Common myeloid progenitor, CD34-positive (primary cell): ENCODE data around the gene LMOD3.
A peak's percentile ranks its signal among the peaks of the same experiment; 100 is the strongest.

Experiments used
- CTCF ChIA-PET: fragments of 350-600 bp; sonication (Branson Sonifier 250); formaldehyde crosslinking; loops from one replicate; lab custom pipeline; 2021; ENCODE audit warnings: antibody characterized with exemption; lab: Charles Lee
- POLR2A ChIA-PET: fragments of 350-600 bp; sonication (Branson Sonifier 250); formaldehyde crosslinking; loops from one replicate; lab custom pipeline; 2021; ENCODE audit warnings: antibody characterized with exemption; lab: Charles Lee
- DNase-seq, 3 donors: peaks; one replicate each; pipeline versions ENCODE4 v3.0.0 to v3.0.0-alpha.2; 2013
- H3K27ac ChIP-seq, 2 experiments: 1 replicate in 1 of 2; 2 replicates in 1 of 2; pipeline ENCODE4 v1.7.0; 2013; ENCODE audit warnings: inconsistent platforms in 2 of 2, low read length in 2 of 2, mild to moderate bottlenecking in 2 of 2, low read depth in 1 of 2, moderate library complexity in 1 of 2; ENCODE audit not compliant: severe bottlenecking in 2 of 2, insufficient read depth in 1 of 2, poor library complexity in 1 of 2
- H3K27me3 ChIP-seq, 5 experiments: replicated peaks in 2 of 5; 1 replicate in 3 of 5; 2 replicates in 2 of 5; pipeline versions ENCODE4 v1.6.1 to v1.7.0; 2013; ENCODE audit warnings: low read length in 4 of 5, mild to moderate bottlenecking in 2 of 5, moderate library complexity in 2 of 5, inconsistent platforms in 1 of 5; ENCODE audit not compliant: insufficient read depth in 5 of 5, control insufficient read depth in 4 of 5
- H3K36me3 ChIP-seq, 4 experiments: 1 replicate in 2 of 4; 2 replicates in 2 of 4; pipeline versions ENCODE4 v1.6.1 to v1.7.0; 2013; ENCODE audit warnings: low read length in 3 of 4, control low read depth in 1 of 4, mild to moderate bottlenecking in 1 of 4; ENCODE audit not compliant: control insufficient read depth in 4 of 4, insufficient read depth in 4 of 4
- H3K4me1 ChIP-seq, 4 experiments: 1 replicate in 3 of 4; 2 replicates in 1 of 4; pipeline versions ENCODE4 v1.6.1 to v1.7.1; 2013; ENCODE audit warnings: low read length in 3 of 4, mild to moderate bottlenecking in 3 of 4, control low read depth in 1 of 4, inconsistent platforms in 1 of 4, moderate library complexity in 1 of 4; ENCODE audit not compliant: control insufficient read depth in 4 of 4, insufficient read depth in 4 of 4; ENCODE audit errors: control extremely low read depth in 1 of 4
- H3K4me3 ChIP-seq, 7 experiments: 1 replicate in 4 of 7; 2 replicates in 3 of 7; pipeline versions ENCODE4 v1.5.1 to v1.7.0; 2013; ENCODE audit warnings: mild to moderate bottlenecking in 7 of 7, low read length in 6 of 7, moderate library complexity in 6 of 7, inconsistent platforms in 2 of 7, low read depth in 2 of 7, control low read depth in 1 of 7; ENCODE audit not compliant: insufficient read depth in 4 of 7, control insufficient read depth in 1 of 7; ENCODE audit errors: extremely low read depth in 1 of 7
- H3K9me3 ChIP-seq, 5 experiments: 1 replicate in 4 of 5; 2 replicates in 1 of 5; pipeline versions ENCODE4 v1.6.1 to v1.7.1; 2013; ENCODE audit warnings: low read length in 4 of 5, mild to moderate bottlenecking in 2 of 5, inconsistent platforms in 1 of 5, low read depth in 1 of 5, moderate library complexity in 1 of 5; ENCODE audit not compliant: control insufficient read depth in 4 of 5, insufficient read depth in 2 of 5; ENCODE audit errors: control extremely low read depth in 1 of 5
- WGBS: methylation state at CpG from one replicate; pipeline ENCODE4 v1.1.5; 2013; ENCODE audit not compliant: insufficient coverage; 5-methylcytosine and 5-hydroxymethylcytosine counted together

LMOD3 gene

DNA sequence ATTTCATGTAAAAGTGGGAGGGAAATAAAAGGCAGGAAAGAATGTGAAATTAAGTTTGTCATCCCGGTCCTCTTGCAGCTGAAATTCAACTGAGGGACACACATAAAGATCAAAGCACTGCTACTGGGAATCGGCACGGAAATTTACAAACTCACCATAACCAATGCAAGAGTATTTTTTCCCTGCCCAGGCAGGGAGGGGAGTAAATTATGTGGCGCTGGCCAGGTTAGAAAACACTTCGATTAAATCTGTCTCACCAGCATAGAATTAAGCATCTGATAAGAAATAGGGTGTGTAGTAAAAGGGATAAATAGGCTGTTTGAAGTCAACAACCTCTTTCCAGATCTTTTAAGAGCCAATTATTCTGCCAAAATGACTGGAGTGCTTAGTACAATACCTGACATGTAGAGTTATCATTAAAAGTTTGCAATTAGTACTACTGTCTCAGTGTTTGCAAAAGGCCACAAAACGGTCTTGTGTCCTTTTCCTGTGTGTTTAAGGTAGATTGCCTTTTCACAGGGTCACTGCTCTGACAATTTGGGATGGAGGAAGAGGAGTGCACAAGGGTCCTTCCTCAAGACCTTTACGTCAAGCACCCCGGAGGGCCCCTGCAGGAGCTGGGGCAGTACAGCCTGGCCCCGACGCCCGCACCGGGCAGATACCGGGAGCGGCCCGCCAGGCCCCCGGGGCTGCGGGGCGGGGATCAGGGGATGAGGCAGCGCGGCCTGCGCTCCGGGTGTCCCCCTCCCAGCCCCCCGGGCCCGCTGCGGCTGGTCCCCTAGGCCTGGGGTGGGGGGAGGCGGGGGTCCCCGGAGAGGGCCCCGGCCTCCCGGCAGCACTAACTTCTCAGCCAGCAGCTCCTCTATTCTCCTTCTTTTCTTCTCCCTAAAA, 42.9 kb downstream of the LMOD3 start:
- CTCF ChIA-PET = interaction anchor here (1.0 to 1.3 kb wide), 3 partner anchors 9 to 33 kb away, joined by 3 read pairs; no protein-coding TSS in a partner anchor
- Histone ChIP-seq H3K4me3 (peak overlapping the region; percentile 59 to 93 (median 82)), H3K36me3 (peaks cover 0 to 7% (median 2%) of the 10 kb centered on the region in 4 experiments), H3K27me3 (no peaks in the 10 kb centered on the region), H3K9me3 (no peaks in the 10 kb centered on the region), H3K4me1 (peaks cover 45 to 63% (median 53%) of the 10 kb centered on the region in 4 experiments), H3K27ac (peak overlapping the region; percentile 80 to 85)
- peak in 1 of 3 donors; percentile 23 for DNase-seq
- POLR2A ChIA-PET = interaction anchor here (0.8 kb wide), 1 partner anchor 27 kb away, joined by 4 read pairs; no protein-coding TSS in a partner anchor
- WGBS = 1% methylated on average over 15 of the region's 29 CpGs

GRCh38 chr3:69072928-69073327, 49.5 kb downstream of the LMOD3 start:
- H3K4me1 ChIP-seq = peaks cover 0 to 4% (median 4%) of the 10 kb centered on the region in 4 experiments
- WGBS = 95% methylated on average over 3 of the region's 3 CpGs
- H3K27ac ChIP-seq = no peak overlapping the region
- H3K27me3 ChIP-seq = no peaks in the 10 kb centered on the region
- ChIA-PET CTCF (no interaction called here), POLR2A (no interaction called here)
- H3K9me3 ChIP-seq = no peaks in the 10 kb centered on the region
- H3K36me3 ChIP-seq = peaks cover 10 to 34% (median 24%) of the 10 kb centered on the region in 4 experiments
- no peak overlapping the region for H3K4me3 ChIP-seq
- no peak for DNase-seq

DNA sequence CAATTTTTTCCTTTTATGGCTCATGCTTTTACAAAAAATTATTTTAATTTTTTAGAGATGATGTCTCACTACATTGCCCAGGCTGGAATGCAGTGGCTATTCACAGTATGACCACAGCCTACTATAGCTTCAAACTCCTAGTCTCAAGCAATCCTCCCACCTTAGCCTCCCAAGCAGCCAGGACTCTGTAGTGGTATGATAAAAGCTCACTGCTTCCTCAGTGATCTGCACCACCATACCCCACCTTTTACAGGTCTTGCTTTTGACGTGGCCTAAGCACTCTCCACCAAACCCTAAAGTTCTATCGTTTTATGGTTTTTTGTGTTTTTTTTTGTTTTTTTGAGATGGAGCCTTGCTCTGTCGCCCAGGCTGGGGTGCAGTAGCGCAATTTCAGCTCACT, 56.3 kb downstream of the LMOD3 start:
- 44% methylated on average over 2 of the region's 4 CpGs for WGBS
- H3K36me3 ChIP-seq = peaks cover 11 to 57% (median 25%) of the 10 kb centered on the region in 4 experiments
- H3K27ac ChIP-seq = no peak overlapping the region
- H3K9me3 ChIP-seq = no peaks in the 10 kb centered on the region
- no peak for DNase-seq
- H3K27me3 ChIP-seq = no peaks in the 10 kb centered on the region
- no peaks in the 10 kb centered on the region for H3K4me1 ChIP-seq
- ChIA-PET POLR2A (no interaction called here), CTCF (no interaction called here)
- H3K4me3 ChIP-seq = no peak overlapping the region

DNA sequence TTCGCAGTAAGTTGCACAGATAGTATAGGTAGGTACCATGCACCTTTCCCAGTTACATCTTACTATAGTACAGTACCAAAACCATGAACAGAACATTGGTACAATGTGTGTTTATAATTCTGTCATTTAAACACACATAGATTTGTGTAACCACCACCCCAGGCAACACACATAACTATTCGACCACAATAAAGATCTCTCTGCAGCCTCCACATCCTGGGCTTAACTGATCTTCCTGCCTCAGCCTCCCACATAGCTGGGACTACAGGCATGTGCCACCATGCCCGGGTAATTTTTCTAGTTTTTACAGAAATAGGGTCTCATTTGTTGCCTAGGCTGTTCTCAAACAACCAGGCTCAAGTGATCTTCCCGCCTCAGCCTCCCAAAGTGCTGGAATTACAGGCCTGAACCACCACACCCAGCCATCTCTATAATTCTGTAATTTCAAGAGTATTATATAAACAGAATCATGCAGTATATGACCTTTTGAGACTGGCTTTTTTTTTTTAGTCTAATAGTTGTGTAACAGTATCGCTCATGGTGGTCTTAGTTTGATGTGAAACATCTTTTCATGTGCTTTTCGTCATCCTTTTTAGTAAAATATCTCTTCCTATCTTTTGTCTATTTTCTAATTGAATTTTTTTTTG, 57.0 kb downstream of the LMOD3 start:
- no peak for DNase-seq
- ChIA-PET POLR2A (interaction anchor here (1.1 kb wide), 1 partner anchor 14 kb away, joined by 3 read pairs; the partner anchor contains the start of gene TMF1), CTCF (interaction anchor here (0.6 to 1.5 kb wide), 4 partner anchors 10 to 56 kb away, joined by 3 to 4 read pairs (median 3); no protein-coding TSS in a partner anchor)
- Histone ChIP-seq H3K36me3 (peaks cover 13 to 57% (median 27%) of the 10 kb centered on the region in 4 experiments), H3K4me1 (no peaks in the 10 kb centered on the region), H3K9me3 (no peaks in the 10 kb centered on the region), H3K4me3 (no peak overlapping the region), H3K27me3 (no peaks in the 10 kb centered on the region), H3K27ac (no peak overlapping the region)
- WGBS = 100% methylated on average over 2 of the region's 6 CpGs

- Histone ChIP-seq H3K36me3 (peaks cover 14 to 65% (median 31%) of the 10 kb centered on the region in 4 experiments), H3K4me3 (no peak overlapping the region), H3K4me1 (peaks cover 3 to 7% (median 6%) of the 10 kb centered on the region in 4 experiments), H3K27me3 (no peaks in the 10 kb centered on the region), H3K9me3 (no peaks in the 10 kb centered on the region), H3K27ac (no peak overlapping the region)
- ChIA-PET POLR2A (interaction anchor here (0.6 kb wide), 1 partner anchor 15 kb away, joined by 5 read pairs; no protein-coding TSS in a partner anchor), CTCF (interaction anchor here (0.6 to 1.6 kb wide), 4 partner anchors 12 to 348 kb away, joined by 3 to 4 read pairs (median 3); no protein-coding TSS in a partner anchor)
- 80% methylated on average over 2 of the region's 2 CpGs for WGBS
- DNase-seq = no peak
These were observed 58.8 kb downstream of the LMOD3 start for GRCh38 chr3:69063636-69064035.

DNA sequence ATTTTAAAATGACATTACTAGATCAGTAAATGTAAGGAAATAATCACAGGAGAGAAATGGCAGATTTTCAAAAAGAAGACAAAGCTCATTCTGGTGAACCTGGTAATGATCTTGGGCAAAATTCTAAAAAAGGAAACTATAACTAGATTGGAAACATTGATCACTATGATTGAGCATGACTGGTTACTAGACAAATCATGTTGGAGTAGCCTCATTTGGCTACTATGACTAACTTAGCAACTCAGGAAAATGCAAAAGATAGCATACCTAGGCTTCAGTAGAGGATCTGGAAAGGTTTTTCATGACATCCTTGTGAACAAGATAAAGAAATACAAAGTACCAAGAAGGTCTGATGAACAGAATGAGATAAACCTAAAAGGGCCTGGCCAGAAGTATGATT, 62.7 kb downstream of the LMOD3 start:
- Histone ChIP-seq H3K36me3 (peaks cover 13 to 76% (median 39%) of the 10 kb centered on the region in 4 experiments), H3K27me3 (no peaks in the 10 kb centered on the region), H3K4me1 (peaks cover 6 to 15% (median 10%) of the 10 kb centered on the region in 4 experiments), H3K27ac (no peak overlapping the region), H3K9me3 (no peaks in the 10 kb centered on the region), H3K4me3 (no peak overlapping the region)
- no peak for DNase-seq
- ChIA-PET CTCF (interaction anchor here (1.4 kb wide), 1 partner anchor 15 kb away, joined by 3 read pairs; no protein-coding TSS in a partner anchor), POLR2A (no interaction called here)
